Fibroblast of mammary gland (primary cell): ENCODE data around the gene INHA.
A peak's percentile ranks its signal among the peaks of the same experiment; 100 is the strongest.

ENCODE experiments used
- DNase-seq: peaks from one replicate; pipeline ENCODE4 v3.0.0-alpha.2; 2010; ENCODE audit warnings: low read depth
- H3K4me3 ChIP-seq: 2 replicates; pipeline ENCODE4 v1.5.1; 2011; ENCODE audit warnings: low read depth, mild to moderate bottlenecking, low read length, moderate library complexity; ENCODE audit not compliant: control insufficient read depth
- CTCF ChIP-seq: conservative IDR thresholded peaks from 2 replicates; pipeline ENCODE4 v1.5.1; 2011; ENCODE audit warnings: low read depth, low read length, inconsistent platforms; ENCODE audit not compliant: control insufficient read depth, insufficient read depth

The INHA gene

DNA sequence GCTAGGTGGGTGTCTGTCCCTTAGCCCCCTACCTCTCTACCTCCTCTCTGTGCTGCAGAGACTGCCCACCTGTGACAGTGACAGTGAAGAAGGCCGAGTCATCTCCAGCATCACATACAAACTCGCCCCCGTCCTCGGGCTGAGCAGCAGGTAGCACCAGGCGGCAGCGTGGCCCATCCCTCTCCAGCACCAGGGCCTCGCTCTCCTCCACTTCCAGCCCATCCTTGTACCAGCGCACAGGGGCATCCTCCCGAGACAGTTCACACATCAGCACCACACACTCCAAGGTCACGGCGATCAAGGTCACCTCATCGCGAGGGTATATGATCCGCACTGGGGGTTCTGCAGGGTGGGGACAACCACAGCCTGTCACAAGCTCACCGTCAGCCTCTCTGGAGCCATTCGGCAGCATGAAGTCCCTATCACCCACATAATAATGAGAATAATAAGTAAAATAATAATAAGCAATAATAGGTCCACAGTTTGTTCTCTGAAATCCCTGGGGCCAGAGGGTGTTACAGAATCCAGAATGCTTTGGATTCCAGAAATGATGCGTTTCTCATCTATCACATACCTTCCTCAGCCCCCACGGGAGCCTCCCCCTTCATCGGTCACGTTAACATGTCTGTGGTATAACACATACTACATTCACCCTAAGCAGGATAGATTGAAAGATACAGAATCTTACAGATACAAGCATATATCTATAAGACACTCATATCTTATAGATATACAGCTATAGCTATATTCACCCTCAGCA, 12.8 kb upstream of the INHA start:
- no peak overlapping the region for H3K4me3 ChIP-seq
- TF ChIP-seq CTCF = no peak

GRCh38 chr2:219560037-219560892, 11.8 kb upstream of the INHA start:
- no peak for DNase-seq
- TF ChIP-seq CTCF = peak; percentile 54
- no peak overlapping the region for H3K4me3 ChIP-seq

More for the DNA sequence above, 12.8 kb upstream of the INHA start:
- no peak for DNase-seq

DNA sequence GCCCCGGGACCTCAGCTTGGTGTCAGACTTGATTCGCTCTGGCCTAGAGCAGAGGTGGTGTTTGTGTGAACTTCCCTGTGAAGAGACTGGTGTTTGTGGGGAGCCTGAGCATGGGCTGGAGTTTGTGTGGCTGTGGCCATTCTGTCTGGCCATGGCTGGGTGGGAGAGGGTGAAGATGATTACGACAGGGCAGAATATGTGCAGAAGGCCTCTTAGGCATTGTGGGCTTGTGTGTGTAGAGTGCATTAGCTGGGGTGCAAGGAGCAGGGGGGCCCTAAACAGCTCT, 11.3 kb upstream of the INHA start:
- no peak for DNase-seq
- TF ChIP-seq CTCF = no peak
- H3K4me3 ChIP-seq = no peak overlapping the region

DNA sequence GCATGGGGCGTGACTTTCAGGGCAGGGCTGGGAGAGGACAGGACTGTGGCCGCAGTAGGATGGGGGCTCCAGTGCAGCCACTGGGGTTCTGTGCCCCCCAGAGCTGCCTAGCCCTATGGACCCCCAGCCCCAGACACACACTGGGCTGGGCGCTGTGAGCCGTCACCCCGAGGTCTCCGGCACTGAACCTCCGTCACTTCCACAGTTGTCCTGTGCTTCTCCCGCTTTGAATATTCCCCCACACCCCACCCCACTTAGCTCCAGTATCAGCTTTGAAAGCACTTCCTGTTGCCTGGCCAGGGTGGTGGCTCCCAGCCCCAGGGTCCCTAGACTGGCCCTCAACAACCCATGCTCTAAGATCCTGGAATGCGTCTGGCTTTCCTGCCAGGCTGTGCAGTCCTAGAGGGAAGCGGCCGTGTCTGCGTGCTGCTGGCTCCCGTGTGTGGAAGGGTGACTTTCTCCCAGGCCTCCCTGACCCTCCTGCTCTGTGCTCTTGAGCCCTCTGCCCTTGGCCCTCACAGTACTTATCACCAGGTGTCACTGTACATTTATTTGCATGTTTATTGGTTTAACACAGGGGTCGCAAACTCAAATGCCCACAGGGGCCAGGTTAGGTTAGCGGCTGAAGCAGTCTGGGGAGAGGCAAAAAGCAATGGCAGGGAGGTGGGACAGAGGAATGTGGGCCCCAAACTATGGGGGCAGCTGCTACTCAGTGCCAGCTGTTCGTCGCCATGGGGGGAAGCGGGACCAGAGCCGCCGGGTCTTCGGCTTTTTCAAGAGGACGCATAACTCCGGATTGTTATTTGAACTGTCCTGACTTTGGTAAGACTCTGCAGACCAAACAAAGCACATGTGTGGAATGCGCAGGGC, 10.7 kb upstream of the INHA start:
- no peak overlapping the region for H3K4me3 ChIP-seq
- no peak for TF ChIP-seq CTCF
- no peak for DNase-seq

GRCh38 chr2:219562049-219563020, 9.8 kb upstream of the INHA start:
- no peak for TF ChIP-seq CTCF
- H3K4me3 ChIP-seq = no peak overlapping the region
- DNase-seq = no peak

- no peak for DNase-seq
- H3K4me3 ChIP-seq = no peak overlapping the region
- TF ChIP-seq CTCF = no peak
These were observed 8.7 kb upstream of the INHA start for GRCh38 chr2:219563271-219563928.
